Measurements from ENCODE around the gene KIF2A. TPM values are rescaled to one million over a fixed set of nuclear protein-coding genes. Genes with fewer than 3 reads are reported as not detected.

Gene KIF2A
- total and polyA plus RNA-seq, 2 of the 8 experiments (the other 6 are each of a cell fraction or from before 2014, with no cell fraction given), result 18.4 to 97.1 TPM

- Histone ChIP-seq H3K23me2 (ENCODE audit: low read depth, low read length) (no peaks in the 10 kb centered on the region), H3K4ac (replicated peaks; ENCODE audit: insufficient read length, low read depth, low read length) (no peak overlapping the region), H2BK15ac (ENCODE audit: low read length) (no peak overlapping the region), H3K79me2 (ENCODE audit: control insufficient read depth in 1 of 2, insufficient read depth in 2 of 2, low read length in 2 of 2) (peaks cover 5 to 31% of the 10 kb centered on the region in 2 experiments; a peak in 3 of 4 replicates), H2AFZ (ENCODE audit: low read length) (no peak overlapping the region), H3K27ac (ENCODE audit: low read depth, low read length) (no peak overlapping the region), H3K4me2 (ENCODE audit: insufficient read depth in 1 of 2, low read depth in 2 of 2, low read length in 2 of 2) (no peak overlapping the region), H3K18ac (ENCODE audit: extremely low read depth, low read length) (no peak overlapping the region), H3K23ac (ENCODE audit: insufficient read length) (no peak overlapping the region), H2BK120ac (replicated peaks; ENCODE audit: low read depth, low read length) (no peak overlapping the region), H3K27me3 (replicated peaks in 1 of 4; ENCODE audit: control insufficient read depth in 3 of 4, extremely low read depth in 1 of 4, insufficient read depth in 3 of 4, low read length in 3 of 4) (no peaks in the 10 kb centered on the region), H4K8ac (ENCODE audit: extremely low read depth, insufficient read depth, low read length) (no peak overlapping the region), H2BK12ac (ENCODE audit: low read depth, low read length) (no peak overlapping the region), H3K79me1 (ENCODE audit: low read depth, low read length) (no peaks in the 10 kb centered on the region; the same call in 1 of the 2 replicates), H3K9ac (replicated peaks in 1 of 4; ENCODE audit: extremely low read depth in 1 of 4, low read depth in 3 of 4, low read length in 3 of 4) (no peak overlapping the region), H2BK5ac (ENCODE audit: low read depth, low read length) (no peak overlapping the region), H3K4me1 (replicated peaks in 1 of 4; ENCODE audit: control insufficient read depth in 3 of 4, insufficient read depth in 4 of 4, low read length in 3 of 4) (no peaks in the 10 kb centered on the region), H3K36me3 (ENCODE audit: control insufficient read depth in 2 of 4, insufficient read depth in 4 of 4, low read length in 3 of 4) (peaks cover 0 to 45% (median 16%) of the 10 kb centered on the region in 4 experiments; a peak in 7 of 8 replicates), H3K9me3 (ENCODE audit: insufficient read depth in 2 of 2, low read depth in 1 of 2, low read length in 1 of 2) (no peaks in the 10 kb centered on the region), H3K14ac (ENCODE audit: insufficient read length) (no peak overlapping the region), H2AK5ac (ENCODE audit: low read depth, low read length) (no peak overlapping the region), H4K91ac (replicated peaks; ENCODE audit: insufficient read length, low read length) (no peak overlapping the region), H2BK20ac (ENCODE audit: low read length) (no peak overlapping the region), H4K20me1 (replicated peaks in 1 of 2; ENCODE audit: control insufficient read depth in 1 of 2, insufficient read depth in 2 of 2, low read length in 2 of 2) (peaks cover 0 to 3% of the 10 kb centered on the region in 2 experiments), H3K4me3 (ENCODE audit: extremely low read depth in 1 of 4, insufficient read depth in 2 of 4, low read depth in 3 of 4, low read length in 4 of 4) (no peak overlapping the region), H4K5ac (ENCODE audit: insufficient read length, low read depth, low read length) (no peak overlapping the region), H3K56ac (replicated peaks; ENCODE audit: insufficient read length, low read depth, low read length) (no peak overlapping the region)
- FAIRE-seq, result no peak
- CTCF ChIA-PET (ENCODE audit: partially characterized antibody), result interaction anchor here (0.6 kb wide), 1 partner anchor 166 kb away, joined by 3 read pairs; no protein-coding TSS in a partner anchor
- WGBS, 2 experiments (ENCODE audit: extremely low coverage in 1 of 2, insufficient coverage in 1 of 2, insufficient read length in 1 of 2, insufficient replicate concordance in 2 of 2, low coverage in 1 of 2, low lambda C conversion rate in 2 of 2, missing lambda C conversion rate in 1 of 2), result 100% methylated on average over 1 of the region's 1 CpG
- no peak for DNase-seq (ENCODE audit: low read depth in 1 of 2, low spot score in 2 of 2)
- TF ChIP-seq CHD1 (IDR thresholded peaks at IDR 0.05; ENCODE audit: low read depth, low read length) (no peak), SIX5 (IDR thresholded peaks at IDR 0.05; ENCODE audit: low read depth, low read length) (no peak), SP2 (IDR thresholded peaks at IDR 0.05; ENCODE audit: low read length) (no peak), SIRT6 (IDR thresholded peaks at IDR 0.05; ENCODE audit: low read length) (no peak), EGR1 (IDR thresholded peaks at IDR 0.05; ENCODE audit: borderline replicate concordance, low read depth, low read length) (no peak), MAFK (IDR thresholded peaks at IDR 0.05; ENCODE audit: low read depth, low read length) (no peak)
- POLR2A ChIA-PET (ENCODE audit: partially characterized antibody), result no interaction called here
These were observed 41.9 kb downstream of the KIF2A start for GRCh38 chr5:62347928-62348327.

Measured in H1 (cell line).